Peyer's patch (tissue), 4 donors: Measurements from ENCODE around the gene C6orf52.

Experiments
- CTCF ChIP-seq, 6 experiments: fragments of 450-650 bp in 4 of 6; fragments of 200-600 bp in 2 of 6; sonication (generic) in 1 of 6; IDR thresholded peaks; one replicate each; pipeline ENCODE4 v1.5.1; 2017 to 2019; ENCODE audit warnings: antibody characterized with exemption in 6 of 6, mild to moderate bottlenecking in 3 of 6, moderate library complexity in 1 of 6
- POLR2A ChIP-seq, 2 donors: fragments of 450-650 bp; IDR thresholded peaks; one replicate each; pipeline ENCODE4 v1.5.1; 2017; ENCODE audit warnings: antibody characterized with exemption in 2 of 2, mild to moderate bottlenecking in 2 of 2, moderate library complexity in 2 of 2

GRCh38 chr6:10643201-10643651, 51.2 kb downstream of the C6orf52 start:
- TF ChIP-seq CTCF (IDR thresholded peaks at IDR 0.05) (no peak), POLR2A (IDR thresholded peaks at IDR 0.05) (no peak)
